Thyroid gland (tissue), 4 donors: ENCODE results near the gene CTSD. TPM values are rescaled to one million over a fixed set of nuclear protein-coding genes. Genes with fewer than 3 reads are reported as not detected.

Experiments used
- DNase-seq, 2 donors: peaks; one replicate each; pipeline ENCODE4 v3.0.0-alpha.2; 2019
- H3K27ac ChIP-seq, 3 donors: fragments of 200-600 bp; sonication (generic); 1 replicate in 2 of 3; 2 replicates in 1 of 3; pipeline ENCODE4 v1.5.1; 2016 to 2019; ENCODE audit warnings: mild to moderate bottlenecking in 1 of 3, moderate library complexity in 1 of 3
- H3K27me3 ChIP-seq: fragments of 200-600 bp; sonication (generic); one replicate; pipeline ENCODE4 v1.5.1; 2019
- H3K36me3 ChIP-seq, 2 donors: fragments of 200-600 bp; sonication (generic); one replicate each; pipeline ENCODE4 v1.5.1; 2016 to 2019
- H3K4me1 ChIP-seq, 2 donors: fragments of 200-600 bp; sonication (generic); one replicate each; pipeline ENCODE4 v1.5.1; 2017 to 2019
- H3K4me3 ChIP-seq, 3 donors: fragments of 200-600 bp; sonication (generic); replicated peaks in 1 of 3; 1 replicate in 2 of 3; 2 replicates in 1 of 3; pipeline ENCODE4 v1.5.1; 2016; ENCODE audit warnings: mild to moderate bottlenecking in 1 of 3
- H3K9me3 ChIP-seq: fragments of 200-600 bp; sonication (generic); one replicate; pipeline ENCODE4 v1.5.1; 2017
- POLR2A ChIP-seq, 2 donors: fragments of 450-650 bp; IDR thresholded peaks; one replicate each; pipeline ENCODE4 v1.6.1; 2017; ENCODE audit warnings: antibody characterized with exemption in 2 of 2, mild to moderate bottlenecking in 2 of 2, moderate library complexity in 1 of 2
- WGBS, 2 donors: methylation state at CpG; one replicate each; pipeline ENCODE4 v1.1.5; 2017; 5-methylcytosine and 5-hydroxymethylcytosine counted together
- intact Hi-C: fragments of 100-400 bp; cut with DNase I; formaldehyde crosslinking; loops from one replicate; pipeline ENCODE4 v1.15.1; 2023
- total RNA-seq, 4 donors: library from RNA; depleted of rRNA; stranded (reverse); fragments of >200 nt; gene quantifications; one replicate each; pipeline ENCODE4 v1.2.3, GENCODE V29; 2016
- TF ChIP-seq, protein P1 (sequence below), 6 experiments: fragments of 200-600 bp in 3 of 6; fragments of 450-650 bp in 3 of 6; sonication (generic) in 3 of 6; IDR thresholded peaks; one replicate each; pipeline ENCODE4 v1.5.1; 2016 to 2019; ENCODE audit warnings: antibody characterized with exemption in 6 of 6, mild to moderate bottlenecking in 2 of 6, inconsistent platforms in 1 of 6, moderate library complexity in 1 of 6

Gene CTSD
- total RNA-seq, 4 donors from 2014 or later = 363 to 577 (median 457) TPM

DNA sequence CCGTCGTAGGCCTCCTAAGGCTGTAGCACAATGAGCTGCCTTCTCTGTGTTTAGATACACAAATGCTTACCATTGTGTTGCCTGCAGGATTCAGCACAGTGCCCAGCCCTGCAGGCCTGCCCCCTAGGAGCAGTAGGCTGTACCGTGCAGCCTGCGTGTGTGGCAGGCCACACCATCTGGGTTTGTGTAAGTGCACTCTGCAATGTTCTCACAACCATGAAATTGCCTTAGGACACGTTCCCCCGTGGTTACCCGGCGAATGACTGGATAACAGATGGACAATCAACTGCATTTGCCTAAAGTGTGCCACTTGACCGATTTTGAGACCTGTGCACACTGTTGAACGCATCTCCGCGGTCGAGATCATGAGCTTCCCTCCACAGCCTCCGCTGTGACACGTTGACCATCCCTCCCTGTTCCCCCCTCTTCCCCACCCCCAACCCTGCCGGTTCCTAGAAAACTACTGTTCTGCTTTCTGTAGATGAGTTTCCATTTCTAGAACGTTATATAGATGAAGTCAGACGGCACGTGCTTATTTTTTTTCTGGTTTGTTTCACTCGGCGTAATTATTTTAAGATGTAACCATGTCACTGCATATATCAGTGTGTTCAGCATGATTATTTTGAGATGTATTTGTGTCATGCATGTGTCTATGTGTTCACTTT is 22.2 kb upstream of the CTSD start:
- H3K4me3 ChIP-seq = no peak overlapping the region

GRCh38 chr11:1784761-1785650 is 21.3 kb upstream of the CTSD start:
- no peak for DNase-seq
- WGBS, 2 donors = 81 to 83% methylated on average over 22 to 23 of the region's 23 CpGs
- TF ChIP-seq, protein P1, sequence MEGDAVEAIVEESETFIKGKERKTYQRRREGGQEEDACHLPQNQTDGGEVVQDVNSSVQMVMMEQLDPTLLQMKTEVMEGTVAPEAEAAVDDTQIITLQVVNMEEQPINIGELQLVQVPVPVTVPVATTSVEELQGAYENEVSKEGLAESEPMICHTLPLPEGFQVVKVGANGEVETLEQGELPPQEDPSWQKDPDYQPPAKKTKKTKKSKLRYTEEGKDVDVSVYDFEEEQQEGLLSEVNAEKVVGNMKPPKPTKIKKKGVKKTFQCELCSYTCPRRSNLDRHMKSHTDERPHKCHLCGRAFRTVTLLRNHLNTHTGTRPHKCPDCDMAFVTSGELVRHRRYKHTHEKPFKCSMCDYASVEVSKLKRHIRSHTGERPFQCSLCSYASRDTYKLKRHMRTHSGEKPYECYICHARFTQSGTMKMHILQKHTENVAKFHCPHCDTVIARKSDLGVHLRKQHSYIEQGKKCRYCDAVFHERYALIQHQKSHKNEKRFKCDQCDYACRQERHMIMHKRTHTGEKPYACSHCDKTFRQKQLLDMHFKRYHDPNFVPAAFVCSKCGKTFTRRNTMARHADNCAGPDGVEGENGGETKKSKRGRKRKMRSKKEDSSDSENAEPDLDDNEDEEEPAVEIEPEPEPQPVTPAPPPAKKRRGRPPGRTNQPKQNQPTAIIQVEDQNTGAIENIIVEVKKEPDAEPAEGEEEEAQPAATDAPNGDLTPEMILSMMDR (IDR thresholded peaks at IDR 0.05) = no peak
- no peak for TF ChIP-seq POLR2A (IDR thresholded peaks at IDR 0.05)
- no peak overlapping the region for H3K4me3 ChIP-seq
- H3K36me3 ChIP-seq = no peaks in the 10 kb centered on the region
- H3K4me1 ChIP-seq = no peaks in the 10 kb centered on the region
- H3K27ac ChIP-seq = no peak overlapping the region
- H3K27me3 ChIP-seq = no peaks in the 10 kb centered on the region
- no peaks in the 10 kb centered on the region for H3K9me3 ChIP-seq
- intact Hi-C loops = no loop called here

More for the DNA sequence above, 22.2 kb upstream of the CTSD start:
- intact Hi-C loops = no loop called here
- TF ChIP-seq, protein P1 (IDR thresholded peaks at IDR 0.05) = no peak
- no peak for TF ChIP-seq POLR2A (IDR thresholded peaks at IDR 0.05)
- DNase-seq = no peak
- H3K4me1 ChIP-seq = no peaks in the 10 kb centered on the region
- no peaks in the 10 kb centered on the region for H3K36me3 ChIP-seq
- no peaks in the 10 kb centered on the region for H3K27me3 ChIP-seq
- H3K27ac ChIP-seq = no peak overlapping the region
- no peaks in the 10 kb centered on the region for H3K9me3 ChIP-seq
- 76 to 80% methylated on average over 21 of the region's 21 CpGs for WGBS, 2 donors

DNA sequence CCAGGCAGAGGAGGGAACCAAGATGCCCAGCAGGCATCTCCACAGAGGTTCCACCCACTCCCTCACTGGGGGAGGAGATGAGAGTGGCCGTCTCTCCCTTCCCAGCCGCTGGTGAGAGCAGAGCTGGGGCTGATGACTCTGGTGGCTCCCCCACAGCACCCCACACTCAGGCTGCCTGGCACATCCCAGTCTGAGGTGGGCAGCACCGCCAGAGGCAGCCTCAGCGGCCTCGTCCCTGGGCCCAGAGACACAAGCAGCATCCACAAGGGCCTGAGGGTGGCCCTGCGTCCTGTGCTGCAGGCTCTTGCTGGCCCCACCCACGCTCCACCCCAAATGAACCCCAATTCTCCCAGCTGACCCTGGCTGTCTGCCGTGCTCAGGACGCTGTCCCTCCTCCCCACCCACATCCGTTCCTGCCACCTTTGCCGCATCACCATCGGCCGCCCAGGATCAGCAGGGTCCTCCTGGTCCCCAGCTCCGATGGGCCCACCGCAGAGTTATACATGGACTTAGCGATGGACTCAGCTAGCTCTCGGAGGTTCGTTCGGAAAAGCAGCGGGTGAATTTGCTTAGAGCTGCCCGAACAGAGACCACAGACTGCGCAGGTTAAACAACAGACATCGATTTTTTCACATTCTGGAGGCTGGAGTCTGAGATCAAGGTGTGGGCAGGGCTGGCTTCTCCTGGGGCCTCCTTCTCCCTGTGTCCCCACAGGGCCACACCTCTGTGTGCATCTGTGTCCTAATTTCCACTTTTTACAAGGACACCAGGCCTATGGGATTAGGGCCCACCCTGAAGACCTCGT is 20.2 kb upstream of the CTSD start:
- intact Hi-C loops = no loop called here
- H3K27me3 ChIP-seq = no peaks in the 10 kb centered on the region
- no peaks in the 10 kb centered on the region for H3K9me3 ChIP-seq
- H3K4me3 ChIP-seq = no peak overlapping the region
- 76 to 79% methylated on average over 17 to 22 of the region's 24 CpGs for WGBS, 2 donors
- H3K36me3 ChIP-seq = no peaks in the 10 kb centered on the region
- H3K27ac ChIP-seq = no peak overlapping the region
- no peak for TF ChIP-seq POLR2A (IDR thresholded peaks at IDR 0.05)
- TF ChIP-seq, protein P1 (IDR thresholded peaks at IDR 0.05) = no peak
- no peak for DNase-seq
- H3K4me1 ChIP-seq = no peaks in the 10 kb centered on the region

- TF ChIP-seq POLR2A (IDR thresholded peaks at IDR 0.05) = no peak
- TF ChIP-seq, protein P1 (IDR thresholded peaks at IDR 0.05) = no peak
- WGBS, 2 donors = 72 to 76% methylated on average over 18 to 19 of the region's 20 CpGs
- intact Hi-C loops = no loop called here
- no peak overlapping the region for H3K27ac ChIP-seq
- H3K4me3 ChIP-seq = no peak overlapping the region
- no peaks in the 10 kb centered on the region for H3K27me3 ChIP-seq
- H3K9me3 ChIP-seq = no peaks in the 10 kb centered on the region
- H3K4me1 ChIP-seq = no peaks in the 10 kb centered on the region
- H3K36me3 ChIP-seq = no peaks in the 10 kb centered on the region
- no peak for DNase-seq
Observed at GRCh38 chr11:1782831-1783724, 19.4 kb upstream of the CTSD start.
